Activated T-cell treated with anti-CD3 and anti-CD28 coated beads, Interleukin-2, amount 50 U/mL, for 4 hours (primary cell): ENCODE measurements around the gene NEU4. TPM values are rescaled to one million over a fixed set of nuclear protein-coding genes. Genes with fewer than 3 reads are reported as not detected.
"Not testable (repeated sequence)": the region's sequence is repeated elsewhere in the genome, so short reads cannot be mapped to it uniquely, and the experiment has no call there.

Experiments used
- ATAC-seq, 2 donors: fragments of 200-7000 bp; cut with Tn5 transposase; one replicate each; pipeline ENCODE4 v1.10.0; 2021
- DNase-seq: peaks from one replicate; pipeline ENCODE4 v3.0.0-alpha.2; 2020
- H3K27me3 Mint-ChIP-seq: one replicate; pipeline ENCODE4 v1.8.0; 2021; ENCODE audit warnings: low read depth, mixed read lengths
- H3K36me3 Mint-ChIP-seq: one replicate; pipeline ENCODE4 v1.8.0; 2022; ENCODE audit warnings: mixed read lengths; ENCODE audit not compliant: insufficient read depth
- H3K4me1 Mint-ChIP-seq: one replicate; pipeline ENCODE4 v1.8.0; 2021; ENCODE audit warnings: low read depth, mixed read lengths
- H3K4me3 Mint-ChIP-seq: one replicate; pipeline ENCODE4 v1.8.0; 2021; ENCODE audit warnings: mild to moderate bottlenecking, moderate library complexity, mixed read lengths
- H3K9me3 Mint-ChIP-seq: one replicate; pipeline ENCODE4 v1.8.0; 2021; ENCODE audit warnings: mixed read lengths
- total RNA-seq, 3 donors: library from RNA; stranded (reverse); gene quantifications; one replicate each; pipeline ENCODE4 v1.2.1, GENCODE V29; 2021

NEU4 gene
- total RNA-seq, 3 donors from 2014 or later: 0.65 TPM; not detected in 2

GRCh38 chr2:241812730-241813643 lies 4.0 kb downstream of the NEU4 start:
- Mint-ChIP-seq H3K9me3 (no peaks in the 10 kb centered on the region), H3K4me1 (peaks cover 7% of the 10 kb centered on the region), H3K27me3 (peaks cover 8% of the 10 kb centered on the region), H3K4me3 (no peak overlapping the region), H3K36me3 (no peaks in the 10 kb centered on the region)
- DNase-seq (no peak), ATAC-seq (no peak)

GRCh38 chr2:241813644-241814392 lies 4.8 kb downstream of the NEU4 start:
- H3K4me3 Mint-ChIP-seq: no peak overlapping the region
- peaks cover 7% of the 10 kb centered on the region for H3K4me1 Mint-ChIP-seq
- no peaks in the 10 kb centered on the region for H3K36me3 Mint-ChIP-seq
- H3K27me3 Mint-ChIP-seq: peaks cover 2% of the 10 kb centered on the region
- ATAC-seq (peak in 1 of 2 donors; percentile 30), DNase-seq (no peak)
- no peaks in the 10 kb centered on the region for H3K9me3 Mint-ChIP-seq

GRCh38 chr2:241814393-241814642 lies 5.3 kb downstream of the NEU4 start:
- peaks cover 2% of the 10 kb centered on the region for H3K27me3 Mint-ChIP-seq
- DNase-seq (no peak), ATAC-seq (no peak)
- H3K36me3 Mint-ChIP-seq: no peaks in the 10 kb centered on the region
- no peaks in the 10 kb centered on the region for H3K9me3 Mint-ChIP-seq
- no peak overlapping the region for H3K4me3 Mint-ChIP-seq
- H3K4me1 Mint-ChIP-seq: peaks cover 7% of the 10 kb centered on the region

- DNase-seq: no peak
- H3K27me3 Mint-ChIP-seq: peaks cover 2% of the 10 kb centered on the region
Measured at GRCh38 chr2:241814643-241815476, 5.9 kb downstream of the NEU4 start.

DNA sequence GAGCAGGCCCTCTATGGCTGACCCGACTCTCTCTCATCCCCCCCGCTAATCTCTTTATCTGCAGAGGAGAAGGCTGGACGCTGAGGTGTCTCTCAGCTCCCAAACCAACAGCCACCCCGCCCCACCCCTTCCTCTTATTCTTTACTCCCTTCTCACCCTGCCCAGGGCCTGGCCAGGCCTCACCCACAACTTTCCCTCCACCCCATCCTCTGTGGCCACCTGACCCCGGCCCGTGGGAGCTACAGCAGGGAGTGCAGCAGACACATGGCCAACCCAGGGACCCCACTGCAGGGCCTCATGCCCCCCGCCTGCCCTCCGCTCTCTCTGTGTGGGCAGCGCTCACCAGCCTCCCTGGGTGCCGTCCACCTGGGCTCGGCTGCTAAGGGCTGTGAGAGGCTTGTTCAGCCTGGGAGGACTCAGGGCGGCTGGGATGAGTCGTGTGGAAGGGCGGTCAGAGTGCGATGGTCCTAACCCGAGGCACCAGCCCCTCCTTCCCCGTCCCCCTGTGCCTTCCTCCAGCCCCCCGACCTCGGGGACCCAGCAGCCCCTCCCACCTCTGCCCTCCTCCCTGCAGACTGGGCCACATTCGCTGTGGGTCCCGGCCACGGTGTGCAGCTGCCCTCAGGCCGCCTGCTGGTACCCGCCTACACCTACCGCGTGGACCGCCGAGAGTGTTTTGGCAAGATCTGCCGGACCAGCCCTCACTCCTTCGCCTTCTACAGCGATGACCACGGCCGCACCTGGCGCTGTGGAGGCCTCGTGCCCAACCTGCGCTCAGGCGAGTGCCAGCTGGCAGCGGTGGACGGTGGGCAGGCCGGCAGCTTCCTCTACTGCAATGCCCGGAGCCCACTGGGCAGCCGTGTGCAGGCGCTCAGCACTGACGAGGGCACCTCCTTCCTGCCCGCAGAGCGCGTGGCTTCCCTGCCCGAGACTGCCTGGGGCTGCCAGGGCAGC lies 6.8 kb downstream of the NEU4 start:
- ATAC-seq: no peak
- H3K27me3 Mint-ChIP-seq: peaks cover 2% of the 10 kb centered on the region
- no peaks in the 10 kb centered on the region for H3K36me3 Mint-ChIP-seq
- peaks cover 7% of the 10 kb centered on the region for H3K4me1 Mint-ChIP-seq
- no peak for DNase-seq
- no peak overlapping the region for H3K4me3 Mint-ChIP-seq
- H3K9me3 Mint-ChIP-seq: no peaks in the 10 kb centered on the region

More at GRCh38 chr2:241814643-241815476, 5.9 kb downstream of the NEU4 start:
- no peaks in the 10 kb centered on the region for H3K36me3 Mint-ChIP-seq
- H3K4me1 Mint-ChIP-seq: peaks cover 7% of the 10 kb centered on the region
- ATAC-seq: no peak
- no peak overlapping the region for H3K4me3 Mint-ChIP-seq
- H3K9me3 Mint-ChIP-seq: no peaks in the 10 kb centered on the region

GRCh38 chr2:241816431-241817121 lies 7.6 kb downstream of the NEU4 start:
- Mint-ChIP-seq H3K27me3 (peaks cover 2% of the 10 kb centered on the region), H3K36me3 (no peaks in the 10 kb centered on the region), H3K9me3 (no peaks in the 10 kb centered on the region), H3K4me1 (peaks cover 7% of the 10 kb centered on the region), H3K4me3 (no peak overlapping the region)
- no peak for DNase-seq
- no peak for ATAC-seq

DNA sequence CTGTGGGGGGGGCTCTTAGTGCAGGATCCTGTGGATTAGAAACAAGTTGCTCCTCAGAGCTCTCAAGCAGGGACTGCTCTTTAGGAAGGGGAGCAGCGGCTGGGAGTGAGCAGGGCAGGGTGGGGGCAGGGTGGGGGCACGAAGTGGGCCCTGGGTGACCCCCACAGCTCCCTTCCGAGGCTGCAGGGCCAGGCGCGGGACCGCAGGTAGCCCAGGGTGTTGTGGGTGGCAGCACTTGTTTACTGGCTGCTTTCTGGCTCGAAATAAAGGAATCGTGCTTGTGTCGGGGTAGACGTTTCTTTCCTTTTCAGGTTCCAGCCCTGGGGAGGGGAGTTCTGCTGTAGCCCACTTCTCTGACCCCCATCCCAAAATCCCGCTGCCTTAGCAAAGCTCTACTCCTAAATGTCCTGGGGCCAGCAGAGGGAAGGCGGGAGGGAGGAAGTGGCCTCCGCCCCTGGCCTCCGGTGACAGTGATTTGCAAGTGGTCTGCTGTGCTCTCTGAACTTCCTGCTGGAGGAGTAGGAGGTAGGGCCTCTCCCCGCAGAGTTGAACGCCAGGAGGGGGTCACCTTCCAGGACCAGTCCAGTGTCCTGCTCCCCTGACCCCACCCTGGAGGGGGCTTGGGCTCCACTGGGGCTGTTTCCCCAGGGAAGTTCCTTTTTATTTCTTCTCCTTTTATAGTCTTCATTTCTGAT lies 8.3 kb downstream of the NEU4 start:
- DNase-seq: no peak
- peaks cover 2% of the 10 kb centered on the region for H3K27me3 Mint-ChIP-seq

GRCh38 chr2:241817821-241818215 lies 8.8 kb downstream of the NEU4 start:
- H3K9me3 Mint-ChIP-seq, H3K36me3 Mint-ChIP-seq, H3K4me1 Mint-ChIP-seq, ATAC-seq, H3K4me3 Mint-ChIP-seq, H3K27me3 Mint-ChIP-seq, DNase-seq: not testable (repeated sequence)

More for the DNA sequence above, 8.3 kb downstream of the NEU4 start:
- Mint-ChIP-seq H3K36me3 (no peaks in the 10 kb centered on the region), H3K4me3 (no peak overlapping the region), H3K9me3 (no peaks in the 10 kb centered on the region), H3K4me1 (peaks cover 7% of the 10 kb centered on the region)
- ATAC-seq: no peak

DNA sequence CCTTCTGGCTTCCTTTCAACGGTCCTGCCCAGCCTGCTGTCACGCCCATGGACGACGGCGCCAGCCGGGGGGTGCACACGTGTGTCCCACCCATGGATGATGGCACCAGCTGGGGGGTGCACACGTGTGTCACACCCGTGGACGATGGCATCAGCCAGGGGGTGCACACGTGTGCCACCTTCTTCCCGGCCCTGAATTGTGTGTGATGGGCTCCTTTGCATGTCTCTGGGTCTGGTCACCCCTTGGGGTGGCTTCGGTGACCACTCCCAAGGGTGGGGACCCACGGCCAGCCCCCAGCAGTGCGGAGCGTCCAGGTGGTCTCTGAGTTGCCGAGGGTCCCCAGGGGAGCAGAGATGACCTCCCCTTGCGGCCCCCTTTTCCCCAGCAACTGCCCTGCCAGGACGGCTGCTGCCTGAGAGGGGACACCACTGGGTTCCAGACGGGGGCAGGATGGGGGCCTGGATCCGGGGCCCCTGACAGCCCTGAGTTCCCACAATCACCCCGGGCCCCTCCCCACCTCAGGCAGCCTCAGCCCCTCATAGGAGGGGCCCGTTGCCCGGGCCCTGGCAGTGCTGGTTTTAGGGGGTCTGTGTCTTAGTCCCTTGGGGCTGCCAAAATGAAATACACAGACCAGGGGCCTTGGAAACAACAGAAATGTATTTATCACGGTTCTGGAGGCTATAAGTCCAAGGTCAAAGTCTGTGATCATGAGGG lies 9.4 kb downstream of the NEU4 start:
- H3K4me3 Mint-ChIP-seq: no peak overlapping the region
- DNase-seq: no peak

DNA sequence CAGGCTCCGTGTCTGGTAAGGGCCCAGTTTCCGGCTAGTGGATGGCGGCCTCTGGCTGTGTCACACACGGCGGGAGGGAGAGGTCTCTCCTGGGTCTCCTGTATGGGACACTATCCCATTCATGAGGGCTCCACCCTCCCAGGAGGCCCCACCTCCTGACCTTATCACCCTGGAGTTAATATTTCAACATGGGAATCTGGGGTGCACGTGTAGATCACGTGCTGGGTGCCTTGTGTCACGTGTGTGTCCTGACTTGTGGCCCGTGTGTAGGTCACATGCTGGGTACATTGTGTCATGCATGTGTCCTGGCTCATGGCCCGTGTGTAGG lies 9.9 kb downstream of the NEU4 start:
- DNase-seq (no peak), ATAC-seq (no peak)
- H3K4me1 Mint-ChIP-seq: peaks cover 6% of the 10 kb centered on the region
- no peak overlapping the region for H3K4me3 Mint-ChIP-seq
- H3K9me3 Mint-ChIP-seq: no peaks in the 10 kb centered on the region
- H3K27me3 Mint-ChIP-seq: peaks cover 9% of the 10 kb centered on the region
- H3K36me3 Mint-ChIP-seq: no peaks in the 10 kb centered on the region

More for the DNA sequence above, 9.4 kb downstream of the NEU4 start:
- Mint-ChIP-seq H3K9me3 (no peaks in the 10 kb centered on the region), H3K27me3 (peaks cover 5% of the 10 kb centered on the region), H3K4me1 (peaks cover 7% of the 10 kb centered on the region), H3K36me3 (no peaks in the 10 kb centered on the region)
- ATAC-seq: no peak

GRCh38 chr2:241819947-241820624 lies 11.1 kb downstream of the NEU4 start:
- not testable (repeated sequence) for H3K9me3 Mint-ChIP-seq, H3K4me3 Mint-ChIP-seq, ATAC-seq, DNase-seq, H3K36me3 Mint-ChIP-seq, H3K4me1 Mint-ChIP-seq
- H3K27me3 Mint-ChIP-seq: peaks cover 11% of the 10 kb centered on the region
